Measurements from ENCODE around the gene ATR. TPM values are rescaled to one million over a fixed set of nuclear protein-coding genes. Genes with fewer than 3 reads are reported as not detected.
"Not testable (repeated sequence)": the region's sequence is repeated elsewhere in the genome, so short reads cannot be mapped to it uniquely, and the experiment has no call there.

The ATR gene
- polyA plus RNA-seq, 12 donors: 7.3 to 20.5 (median 13.3) TPM; not detected in 1

GRCh38 chr3:142447852-142448823, 130.4 kb downstream of the ATR start, which contains the start of gene XRN1:
XRN1 (minus strand) TSS chr3:142448037; CDS start chr3:142447944, 93 bp downstream.
- peak; percentile 96 for DNase-seq

GRCh38 chr3:142447301-142447851, 131.2 kb downstream of the ATR start:
- no peak for DNase-seq

GRCh38 chr3:142445816-142446254, 132.7 kb downstream of the ATR start:
- no peak for DNase-seq

GRCh38 chr3:142444343-142444742, 134.2 kb downstream of the ATR start:
- no peak for DNase-seq

GRCh38 chr3:142443060-142443459, 135.5 kb downstream of the ATR start:
- not testable (repeated sequence) for DNase-seq

GRCh38 chr3:142439499-142440220, 138.9 kb downstream of the ATR start:
- DNase-seq: not testable (repeated sequence)

- DNase-seq: not testable (repeated sequence)
Measured at GRCh38 chr3:142438096-142438495, 140.4 kb downstream of the ATR start.

GRCh38 chr3:142436951-142437585, 141.5 kb downstream of the ATR start:
- no peak for DNase-seq

GRCh38 chr3:142434503-142434902, 144.0 kb downstream of the ATR start:
- no peak for DNase-seq

GRCh38 chr3:142433110-142433509, 145.4 kb downstream of the ATR start:
- DNase-seq: no peak

- DNase-seq: no peak
Measured at GRCh38 chr3:142429582-142429981, 149.0 kb downstream of the ATR start.

GRCh38 chr3:142424754-142425153, 153.8 kb downstream of the ATR start:
- DNase-seq: no peak

GRCh38 chr3:142418926-142419592, 159.5 kb downstream of the ATR start:
- DNase-seq: no peak

- no peak for DNase-seq
Measured at GRCh38 chr3:142417302-142417701, 161.2 kb downstream of the ATR start.

GRCh38 chr3:142400537-142400936, 178.0 kb downstream of the ATR start:
- DNase-seq: not testable (repeated sequence)

Other genes starting within 250 kb of the ATR start
- gene XRN1, start 130.7 kb downstream of the ATR start, polyA plus RNA-seq (ENCODE audit: insufficient read length in 12 of 12): 10 to 100 TPM in 11 of 12 donors, not detected in 1; 17.2 to 30.3 (median 23.6) TPM
- 10 to 100 TPM in 1 of 12 donors, 1 to 10 TPM in 1, under 1 TPM in 9, not detected in 1; 0.53 to 15.6 (median 0.75) TPM for gene PLS1, start 17.7 kb upstream of the ATR start, polyA plus RNA-seq (ENCODE audit: insufficient read length in 12 of 12)
- 10 to 100 TPM in 3 of 12 donors, 1 to 10 TPM in 8, not detected in 1; 6.3 to 12.1 (median 9.1) TPM for gene TRPC1, start 145.3 kb upstream of the ATR start, polyA plus RNA-seq (ENCODE audit: insufficient read length in 12 of 12)